Endodermal cell (in vitro differentiated cells): Measurements from ENCODE around the gene FGFRL1. TPM values are rescaled to one million over a fixed set of nuclear protein-coding genes. Genes with fewer than 3 reads are reported as not detected.
A peak's percentile ranks its signal among the peaks of the same experiment; 100 is the strongest.

Experiments
- DNase-seq: peaks from one replicate; pipeline ENCODE4 v3.0.0-alpha.2; 2017
- H3K27ac ChIP-seq: 2 replicates; pipeline ENCODE4 v1.5.1; 2013; ENCODE audit warnings: mild to moderate bottlenecking, low read depth, low read length, moderate library complexity
- H3K27me3 ChIP-seq: 2 replicates; pipeline ENCODE4 v1.6.1; 2013; ENCODE audit warnings: mild to moderate bottlenecking, low read length, moderate library complexity; ENCODE audit not compliant: insufficient read depth, control insufficient read depth, poor library complexity, severe bottlenecking
- H3K36me3 ChIP-seq: 2 replicates; pipeline ENCODE4 v1.7.0; 2013; ENCODE audit warnings: mild to moderate bottlenecking, low read length, moderate library complexity; ENCODE audit not compliant: control insufficient read depth, insufficient read depth
- H3K4me1 ChIP-seq: one replicate; pipeline ENCODE4 v1.7.0; 2013; ENCODE audit warnings: low read length; ENCODE audit not compliant: control insufficient read depth, insufficient read depth
- H3K4me3 ChIP-seq: 2 replicates; pipeline ENCODE4 v1.5.1; 2013; ENCODE audit warnings: mild to moderate bottlenecking, low read length, moderate library complexity
- H3K9ac ChIP-seq: 2 replicates; pipeline ENCODE4 v1.6.1; 2013; ENCODE audit warnings: mild to moderate bottlenecking, low read length, moderate library complexity; ENCODE audit not compliant: poor library complexity, severe bottlenecking; ENCODE audit errors: extremely low read depth
- H3K9me3 ChIP-seq: 2 replicates; pipeline ENCODE4 v1.6.1; 2013; ENCODE audit warnings: mild to moderate bottlenecking, low read length, moderate library complexity; ENCODE audit not compliant: control insufficient read depth
- H3K27ac Mint-ChIP-seq: 2 replicates; pipeline ENCODE4 v1.8.0; 2020; ENCODE audit warnings: mixed read lengths
- H3K27me3 Mint-ChIP-seq: 2 replicates; pipeline ENCODE4 v1.8.0; 2021; ENCODE audit warnings: mild to moderate bottlenecking, mixed read lengths; ENCODE audit not compliant: insufficient read depth
- H3K36me3 Mint-ChIP-seq: 2 replicates; pipeline ENCODE4 v1.8.0; 2020; ENCODE audit warnings: low read depth, mixed read lengths
- H3K4me1 Mint-ChIP-seq: 2 replicates; pipeline ENCODE4 v1.8.0; 2020; ENCODE audit warnings: mixed read lengths
- H3K4me3 Mint-ChIP-seq: 2 replicates; pipeline ENCODE4 v1.8.0; 2020; ENCODE audit warnings: mild to moderate bottlenecking, moderate library complexity, mixed read lengths
- H3K9me3 Mint-ChIP-seq: 2 replicates; pipeline ENCODE4 v1.8.0; 2020; ENCODE audit warnings: mild to moderate bottlenecking, mixed read lengths
- WGBS, 2 experiments: methylation state at CpG; one replicate each; pipeline versions ENCODE4 v1.1.5 to v1.1.7; 2013; ENCODE audit warnings: missing lambda C conversion rate in 2 of 2, mixed read lengths in 1 of 2; ENCODE audit not compliant: insufficient coverage in 1 of 2, insufficient read length in 1 of 2; 5-methylcytosine and 5-hydroxymethylcytosine counted together
- total RNA-seq, 2 donors: library from RNA; stranded (reverse); fragmentation: NEBNext Ultra II Directional in 1 of 2; extraction: Animal tissue kit (Norgen Biotek cat#: 25700) in 1 of 2; gene quantifications; 2 replicates in 1 of 2; 3 replicates in 1 of 2; pipeline ENCODE4 v1.2.1, GENCODE V29; 2021
- TF ChIP-seq, protein P1 (sequence below): fragments of 200-600 bp; sonication (generic); conservative IDR thresholded peaks from 2 replicates; pipeline ENCODE4 v1.5.0; 2021; ENCODE audit warnings: antibody characterized with exemption, mild to moderate bottlenecking

The FGFRL1 gene
- total RNA-seq, 2 donors from 2014 or later = 51.0 to 93.3 TPM

GRCh38 chr4:1009542-1010394 lies 1.7 kb upstream of the FGFRL1 start:
- H3K27ac ChIP-seq = no peak overlapping the region
- Mint-ChIP-seq H3K9me3 (peaks cover 16% of the 10 kb centered on the region), H3K27ac (no peak overlapping the region), H3K4me3 (peak overlapping the region; percentile 47), H3K4me1 (peaks cover 6% of the 10 kb centered on the region), H3K36me3 (peaks cover 8% of the 10 kb centered on the region), H3K27me3 (peaks cover 52% of the 10 kb centered on the region)
- peak overlapping the region; percentile 73 for H3K4me3 ChIP-seq
- TF ChIP-seq, protein P1, sequence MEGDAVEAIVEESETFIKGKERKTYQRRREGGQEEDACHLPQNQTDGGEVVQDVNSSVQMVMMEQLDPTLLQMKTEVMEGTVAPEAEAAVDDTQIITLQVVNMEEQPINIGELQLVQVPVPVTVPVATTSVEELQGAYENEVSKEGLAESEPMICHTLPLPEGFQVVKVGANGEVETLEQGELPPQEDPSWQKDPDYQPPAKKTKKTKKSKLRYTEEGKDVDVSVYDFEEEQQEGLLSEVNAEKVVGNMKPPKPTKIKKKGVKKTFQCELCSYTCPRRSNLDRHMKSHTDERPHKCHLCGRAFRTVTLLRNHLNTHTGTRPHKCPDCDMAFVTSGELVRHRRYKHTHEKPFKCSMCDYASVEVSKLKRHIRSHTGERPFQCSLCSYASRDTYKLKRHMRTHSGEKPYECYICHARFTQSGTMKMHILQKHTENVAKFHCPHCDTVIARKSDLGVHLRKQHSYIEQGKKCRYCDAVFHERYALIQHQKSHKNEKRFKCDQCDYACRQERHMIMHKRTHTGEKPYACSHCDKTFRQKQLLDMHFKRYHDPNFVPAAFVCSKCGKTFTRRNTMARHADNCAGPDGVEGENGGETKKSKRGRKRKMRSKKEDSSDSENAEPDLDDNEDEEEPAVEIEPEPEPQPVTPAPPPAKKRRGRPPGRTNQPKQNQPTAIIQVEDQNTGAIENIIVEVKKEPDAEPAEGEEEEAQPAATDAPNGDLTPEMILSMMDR = peak; percentile 50
- peaks cover 3% of the 10 kb centered on the region for H3K4me1 ChIP-seq
- peaks cover 8% of the 10 kb centered on the region for H3K36me3 ChIP-seq
- peaks cover 61% of the 10 kb centered on the region for H3K27me3 ChIP-seq
- DNase-seq = peak; percentile 89
- peaks cover 10% of the 10 kb centered on the region for H3K9me3 ChIP-seq
- no peak overlapping the region for H3K9ac ChIP-seq
- 2% methylated on average over 30 to 92 of the region's 109 CpGs for WGBS, 2 experiments

DNA sequence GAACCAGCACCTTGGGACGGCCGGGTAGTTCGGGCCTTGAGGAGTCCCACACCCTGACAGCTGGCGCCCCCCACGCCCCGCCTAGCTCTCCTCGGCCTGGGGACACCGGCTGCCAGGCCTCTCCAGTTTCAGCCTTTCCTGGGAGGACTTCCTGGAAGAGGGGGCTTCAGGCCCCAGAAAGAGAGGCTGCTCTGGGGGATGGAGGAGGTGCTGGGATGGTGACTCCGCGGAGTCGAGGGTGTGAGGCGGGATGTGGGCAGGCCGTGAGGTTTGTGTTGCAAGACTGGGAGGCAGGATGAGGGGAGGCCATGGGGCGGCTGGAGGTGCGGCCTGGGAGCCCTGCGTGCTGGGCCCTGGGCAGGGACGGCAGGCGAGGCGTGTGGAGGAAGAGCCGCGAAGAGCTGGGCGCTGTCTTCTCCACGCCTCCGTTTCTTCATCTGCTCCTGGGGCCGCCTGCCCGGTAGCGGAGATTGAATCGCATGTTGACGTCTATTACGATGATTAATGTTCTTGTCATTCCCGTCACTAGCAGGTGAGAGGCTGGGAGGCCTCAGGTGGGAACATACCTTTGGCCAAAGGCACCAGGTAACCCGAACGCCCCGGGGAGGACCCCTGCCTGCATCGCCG lies 918 bp upstream of the FGFRL1 start:
- WGBS, 2 experiments = 10 to 11% methylated on average over 10 to 36 of the region's 36 CpGs
- Histone ChIP-seq H3K36me3 (peaks cover 8% of the 10 kb centered on the region), H3K9me3 (peaks cover 10% of the 10 kb centered on the region), H3K4me3 (no peak overlapping the region), H3K27me3 (peaks cover 53% of the 10 kb centered on the region), H3K4me1 (peaks cover 3% of the 10 kb centered on the region), H3K27ac (no peak overlapping the region), H3K9ac (no peak overlapping the region)
- Mint-ChIP-seq H3K27ac (peak overlapping the region; percentile 21), H3K27me3 (peaks cover 47% of the 10 kb centered on the region), H3K9me3 (peaks cover 16% of the 10 kb centered on the region), H3K36me3 (peaks cover 8% of the 10 kb centered on the region), H3K4me3 (peak overlapping the region; percentile 42), H3K4me1 (peaks cover 6% of the 10 kb centered on the region)
- DNase-seq = peak; percentile 81
- TF ChIP-seq, protein P1 = no peak

DNA sequence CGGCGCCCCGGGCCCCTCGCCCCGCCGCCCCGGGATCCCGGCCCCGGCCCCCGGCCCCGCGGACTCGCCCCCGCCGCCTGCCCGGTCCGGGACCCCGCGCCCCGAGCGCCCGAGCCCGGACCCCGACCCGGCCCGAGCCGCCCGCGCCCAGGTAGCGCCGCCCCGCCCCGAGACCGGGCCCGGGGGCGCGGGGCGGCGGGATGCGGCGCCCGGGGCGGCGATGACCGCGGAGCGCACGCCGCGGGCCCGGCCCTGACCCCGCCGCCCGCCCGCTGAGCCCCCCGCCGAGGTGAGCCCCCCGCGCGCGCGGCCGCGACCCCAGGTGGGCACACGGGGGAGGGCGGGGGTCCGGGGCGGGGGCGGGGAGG lies 224 bp downstream of the FGFRL1 start:
- peaks cover 3% of the 10 kb centered on the region for H3K4me1 ChIP-seq
- no peak overlapping the region for H3K27ac ChIP-seq
- Mint-ChIP-seq H3K27ac (no peak overlapping the region), H3K36me3 (peaks cover 8% of the 10 kb centered on the region), H3K9me3 (peaks cover 8% of the 10 kb centered on the region), H3K4me1 (peaks cover 6% of the 10 kb centered on the region), H3K4me3 (peak overlapping the region; percentile 55), H3K27me3 (peaks cover 35% of the 10 kb centered on the region)
- 0% methylated on average over 54 of the region's 69 CpGs; no CpG with 5 or more reads in 1 of the 2 experiments for WGBS, 2 experiments
- DNase-seq = no peak
- H3K4me3 ChIP-seq = no peak overlapping the region
- H3K36me3 ChIP-seq = peaks cover 8% of the 10 kb centered on the region
- peaks cover 6% of the 10 kb centered on the region for H3K9me3 ChIP-seq
- H3K27me3 ChIP-seq = peaks cover 42% of the 10 kb centered on the region
- H3K9ac ChIP-seq = no peak overlapping the region
- TF ChIP-seq, protein P1 = no peak
